SK-N-SH (cell line): ENCODE measurements around the gene DHRS13.

ENCODE experiments used
- CHD2 ChIP-seq: fragments of 150-350 bp; IDR thresholded peaks from 2 replicates; pipeline ENCODE4 v1.6.1; 2018; ENCODE audit warnings: low read length; ENCODE audit not compliant: partially characterized antibody
- EP300 ChIP-seq, 2 experiments: IDR thresholded peaks; 2 replicates each; pipeline versions ENCODE4 v1.4.0 to v1.6.1; 2012; ENCODE audit warnings: borderline replicate concordance in 1 of 2, low read depth in 1 of 2, low read length in 1 of 2
- GABPA ChIP-seq: IDR thresholded peaks from 2 replicates; pipeline ENCODE4 v1.4.0; 2012; ENCODE audit warnings: low read depth, mild to moderate bottlenecking
- NFIC ChIP-seq: IDR thresholded peaks from 2 replicates; pipeline ENCODE4 v1.4.0; 2012; ENCODE audit warnings: borderline replicate concordance
- NRF1 ChIP-seq: IDR thresholded peaks from 2 replicates; pipeline ENCODE4 v1.6.1; 2012; ENCODE audit warnings: low read depth, mild to moderate bottlenecking, low read length
- SMC3 ChIP-seq: IDR thresholded peaks from 2 replicates; pipeline ENCODE4 v1.6.1; 2012; ENCODE audit warnings: low read depth, low read length, improper control_type of control experiment
- YY1 ChIP-seq: IDR thresholded peaks from 2 replicates; pipeline ENCODE4 v1.4.0; 2012; ENCODE audit warnings: low read depth, mild to moderate bottlenecking
- TF ChIP-seq, protein P1 (sequence below): fragments of 200-600 bp; sonication (generic); IDR thresholded peaks from 2 replicates; pipeline ENCODE4 v1.6.1; 2017; ENCODE audit warnings: antibody characterized with exemption, mild to moderate bottlenecking, moderate library complexity
- TF ChIP-seq, protein P2 (sequence below): IDR thresholded peaks from 2 replicates; pipeline ENCODE4 v1.4.0; 2012; ENCODE audit warnings: low read depth

DNA sequence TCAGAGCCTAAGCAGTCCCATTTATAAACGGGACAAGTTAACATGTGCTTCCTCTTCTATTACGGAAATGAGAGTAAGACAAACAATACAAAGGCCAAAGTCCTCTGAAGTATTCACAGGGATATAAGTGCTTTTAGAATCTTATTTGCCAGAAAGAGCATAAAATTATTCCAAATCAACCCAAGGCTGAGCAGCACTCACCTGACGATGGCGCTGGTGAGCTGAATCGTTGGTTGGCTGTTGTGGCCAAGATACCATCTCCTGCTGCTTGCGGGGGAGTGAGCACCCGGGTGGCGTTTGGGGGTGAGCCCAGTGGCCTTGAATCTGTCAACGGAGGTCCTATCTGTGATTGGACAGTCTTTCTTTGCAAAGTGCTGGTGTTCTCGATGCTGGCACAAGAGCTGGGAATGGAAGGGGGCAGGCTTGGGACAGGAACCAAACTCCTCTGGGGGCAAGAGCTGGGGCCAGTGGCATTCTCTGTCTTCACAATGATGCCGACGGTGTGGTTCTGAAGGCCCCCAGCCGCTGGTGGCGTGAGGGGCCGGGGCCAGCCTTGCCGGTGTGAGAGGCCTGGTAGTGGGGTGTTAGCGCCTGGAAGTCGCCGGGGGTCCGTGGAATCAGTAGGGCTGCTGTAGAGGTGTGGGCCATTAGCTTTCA, 9.5 kb upstream of the DHRS13 start:
- TF ChIP-seq SMC3 = no peak
- TF ChIP-seq NRF1 = no peak
- TF ChIP-seq, protein P1, sequence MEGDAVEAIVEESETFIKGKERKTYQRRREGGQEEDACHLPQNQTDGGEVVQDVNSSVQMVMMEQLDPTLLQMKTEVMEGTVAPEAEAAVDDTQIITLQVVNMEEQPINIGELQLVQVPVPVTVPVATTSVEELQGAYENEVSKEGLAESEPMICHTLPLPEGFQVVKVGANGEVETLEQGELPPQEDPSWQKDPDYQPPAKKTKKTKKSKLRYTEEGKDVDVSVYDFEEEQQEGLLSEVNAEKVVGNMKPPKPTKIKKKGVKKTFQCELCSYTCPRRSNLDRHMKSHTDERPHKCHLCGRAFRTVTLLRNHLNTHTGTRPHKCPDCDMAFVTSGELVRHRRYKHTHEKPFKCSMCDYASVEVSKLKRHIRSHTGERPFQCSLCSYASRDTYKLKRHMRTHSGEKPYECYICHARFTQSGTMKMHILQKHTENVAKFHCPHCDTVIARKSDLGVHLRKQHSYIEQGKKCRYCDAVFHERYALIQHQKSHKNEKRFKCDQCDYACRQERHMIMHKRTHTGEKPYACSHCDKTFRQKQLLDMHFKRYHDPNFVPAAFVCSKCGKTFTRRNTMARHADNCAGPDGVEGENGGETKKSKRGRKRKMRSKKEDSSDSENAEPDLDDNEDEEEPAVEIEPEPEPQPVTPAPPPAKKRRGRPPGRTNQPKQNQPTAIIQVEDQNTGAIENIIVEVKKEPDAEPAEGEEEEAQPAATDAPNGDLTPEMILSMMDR = peak; percentile 49
- TF ChIP-seq, protein P2, sequence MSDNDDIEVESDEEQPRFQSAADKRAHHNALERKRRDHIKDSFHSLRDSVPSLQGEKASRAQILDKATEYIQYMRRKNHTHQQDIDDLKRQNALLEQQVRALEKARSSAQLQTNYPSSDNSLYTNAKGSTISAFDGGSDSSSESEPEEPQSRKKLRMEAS = no peak
- no peak for TF ChIP-seq CHD2
- no peak for TF ChIP-seq EP300 (IDR thresholded peaks at IDR 0.05; ENCODE audit: borderline replicate concordance in 1 of 2, low read depth in 1 of 2, low read length in 1 of 2)
- TF ChIP-seq NFIC = no peak
- no peak for TF ChIP-seq GABPA
- no peak for TF ChIP-seq YY1
